ENCODE data around the gene LRRC75A. TPM values are rescaled to one million over a fixed set of nuclear protein-coding genes. Genes with fewer than 3 reads are reported as not detected.
A peak's percentile ranks its signal among the peaks of the same experiment; 100 is the strongest.

The LRRC75A gene
- total RNA-seq, 3 donors from 2014 or later (not counting 1 experiment from before 2014, with no cell fraction given) = 2.6 to 3.0 (median 3.0) TPM

GRCh38 chr17:16425202-16425601, 66.8 kb downstream of the LRRC75A start:
- no peaks in the 10 kb centered on the region for H3K9me3 ChIP-seq (ENCODE audit: control insufficient read depth, insufficient read depth, low read length)
- Mint-ChIP-seq H3K27ac (no peak overlapping the region), H3K36me3 (no peaks in the 10 kb centered on the region), H3K4me1 (peaks cover 7 to 24% of the 10 kb centered on the region in 2 donors), H3K27me3 (ENCODE audit: low read depth in 2 of 2) (no peaks in the 10 kb centered on the region), H3K9me3 (no peaks in the 10 kb centered on the region), H3K4me3 (no peak overlapping the region)
- no peaks in the 10 kb centered on the region for H3K27me3 ChIP-seq (ENCODE audit: control insufficient read depth, insufficient read depth, low read length)
- WGBS (ENCODE audit: insufficient coverage) = 97% methylated on average over 6 of the region's 6 CpGs
- no peak for ATAC-seq
- peaks cover 4% of the 10 kb centered on the region for H3K4me1 ChIP-seq (ENCODE audit: control insufficient read depth, insufficient read depth, low read length)
- H3K4me3 ChIP-seq (ENCODE audit: low read length) = no peak overlapping the region
- H3K27ac ChIP-seq (ENCODE audit: low read length) = no peak overlapping the region
- no peak for TF ChIP-seq CTCF (IDR thresholded peaks at IDR 0.05)
- no peak for DNase-seq
- H3K36me3 ChIP-seq (ENCODE audit: control insufficient read depth, insufficient read depth, low read length) = peaks cover 72% of the 10 kb centered on the region
- intact Hi-C loops (cut with micrococcal nuclease) = no loop called here

- peaks cover 23% of the 10 kb centered on the region for H3K4me1 ChIP-seq (ENCODE audit: control insufficient read depth, insufficient read depth, low read length)
- H3K27me3 ChIP-seq (ENCODE audit: control insufficient read depth, insufficient read depth, low read length) = no peaks in the 10 kb centered on the region
- no peak for TF ChIP-seq CTCF (IDR thresholded peaks at IDR 0.05)
- Mint-ChIP-seq H3K36me3 (no peaks in the 10 kb centered on the region), H3K9me3 (no peaks in the 10 kb centered on the region), H3K27ac (peak overlapping the region in 1 of 2 donors; percentile 29), H3K4me3 (no peak overlapping the region), H3K4me1 (peaks cover 21 to 31% of the 10 kb centered on the region in 2 donors), H3K27me3 (ENCODE audit: low read depth in 2 of 2) (no peaks in the 10 kb centered on the region)
- DNase-seq (no peak), ATAC-seq (no peak)
- H3K36me3 ChIP-seq (ENCODE audit: control insufficient read depth, insufficient read depth, low read length) = peaks cover 81% of the 10 kb centered on the region
- no peak overlapping the region for H3K4me3 ChIP-seq (ENCODE audit: low read length)
- WGBS (ENCODE audit: insufficient coverage) = 94% methylated on average over 8 of the region's 10 CpGs
- no peaks in the 10 kb centered on the region for H3K9me3 ChIP-seq (ENCODE audit: control insufficient read depth, insufficient read depth, low read length)
- no peak overlapping the region for H3K27ac ChIP-seq (ENCODE audit: low read length)
- intact Hi-C loops (cut with micrococcal nuclease) = no loop called here
Observed at GRCh38 chr17:16423226-16423872, 68.6 kb downstream of the LRRC75A start.

GRCh38 chr17:16422416-16422815, 69.6 kb downstream of the LRRC75A start:
- Histone ChIP-seq H3K9me3 (ENCODE audit: control insufficient read depth, insufficient read depth, low read length) (no peaks in the 10 kb centered on the region), H3K4me3 (ENCODE audit: low read length) (no peak overlapping the region), H3K27me3 (ENCODE audit: control insufficient read depth, insufficient read depth, low read length) (no peaks in the 10 kb centered on the region), H3K4me1 (ENCODE audit: control insufficient read depth, insufficient read depth, low read length) (peaks cover 32% of the 10 kb centered on the region), H3K36me3 (ENCODE audit: control insufficient read depth, insufficient read depth, low read length) (peaks cover 81% of the 10 kb centered on the region), H3K27ac (ENCODE audit: low read length) (no peak overlapping the region)
- peak overlapping the region in 1 of 2 donors; percentile 29 for H3K27ac Mint-ChIP-seq
- H3K9me3 Mint-ChIP-seq = no peaks in the 10 kb centered on the region
- intact Hi-C loops (cut with micrococcal nuclease) = no loop called here
- H3K27me3 Mint-ChIP-seq (ENCODE audit: low read depth in 2 of 2) = no peaks in the 10 kb centered on the region
- no peak for ATAC-seq
- no peak for TF ChIP-seq CTCF (IDR thresholded peaks at IDR 0.05)
- H3K4me3 Mint-ChIP-seq = no peak overlapping the region
- peaks cover 30 to 38% of the 10 kb centered on the region in 2 donors for H3K4me1 Mint-ChIP-seq
- WGBS (ENCODE audit: insufficient coverage) = 95% methylated on average over 7 of the region's 7 CpGs
- no peak for DNase-seq
- no peaks in the 10 kb centered on the region for H3K36me3 Mint-ChIP-seq

- peak overlapping the region; percentile 98 to 100 for H3K27ac Mint-ChIP-seq
- H3K4me3 Mint-ChIP-seq = no peak overlapping the region
- H3K9me3 Mint-ChIP-seq = no peaks in the 10 kb centered on the region
- Histone ChIP-seq H3K36me3 (ENCODE audit: control insufficient read depth, insufficient read depth, low read length) (peaks cover 60% of the 10 kb centered on the region), H3K4me1 (ENCODE audit: control insufficient read depth, insufficient read depth, low read length) (peaks cover 48% of the 10 kb centered on the region), H3K4me3 (ENCODE audit: low read length) (no peak overlapping the region), H3K27ac (ENCODE audit: low read length) (peak overlapping the region; percentile 37), H3K27me3 (ENCODE audit: control insufficient read depth, insufficient read depth, low read length) (no peaks in the 10 kb centered on the region), H3K9me3 (ENCODE audit: control insufficient read depth, insufficient read depth, low read length) (no peaks in the 10 kb centered on the region)
- H3K4me1 Mint-ChIP-seq = peaks cover 43 to 58% of the 10 kb centered on the region in 2 donors
- DNase-seq (peak in 1 of 2 donors; percentile 58), ATAC-seq (no peak)
- no peaks in the 10 kb centered on the region for H3K36me3 Mint-ChIP-seq
- intact Hi-C loops (cut with micrococcal nuclease) = no loop called here
- no peak for TF ChIP-seq CTCF (IDR thresholded peaks at IDR 0.05)
- WGBS (ENCODE audit: insufficient coverage) = 19% methylated on average over 10 of the region's 10 CpGs
- H3K27me3 Mint-ChIP-seq (ENCODE audit: low read depth in 2 of 2) = no peaks in the 10 kb centered on the region
Observed at GRCh38 chr17:16419929-16420271, 72.1 kb downstream of the LRRC75A start.
